HG02588 (cell line): Measurements from ENCODE around the gene SLC39A11.
"Not testable (repeated sequence)": the region's sequence is repeated elsewhere in the genome, so short reads cannot be mapped to it uniquely, and the experiment has no call there.

Experiments
- ATAC-seq: cut with Tn5 transposase; IDR thresholded peaks from one replicate; pipeline ENCODE4 v1.9.1; 2021; ENCODE audit warnings: mild to moderate bottlenecking, moderate library complexity; ENCODE audit not compliant: unreplicated experiment

Gene SLC39A11

DNA sequence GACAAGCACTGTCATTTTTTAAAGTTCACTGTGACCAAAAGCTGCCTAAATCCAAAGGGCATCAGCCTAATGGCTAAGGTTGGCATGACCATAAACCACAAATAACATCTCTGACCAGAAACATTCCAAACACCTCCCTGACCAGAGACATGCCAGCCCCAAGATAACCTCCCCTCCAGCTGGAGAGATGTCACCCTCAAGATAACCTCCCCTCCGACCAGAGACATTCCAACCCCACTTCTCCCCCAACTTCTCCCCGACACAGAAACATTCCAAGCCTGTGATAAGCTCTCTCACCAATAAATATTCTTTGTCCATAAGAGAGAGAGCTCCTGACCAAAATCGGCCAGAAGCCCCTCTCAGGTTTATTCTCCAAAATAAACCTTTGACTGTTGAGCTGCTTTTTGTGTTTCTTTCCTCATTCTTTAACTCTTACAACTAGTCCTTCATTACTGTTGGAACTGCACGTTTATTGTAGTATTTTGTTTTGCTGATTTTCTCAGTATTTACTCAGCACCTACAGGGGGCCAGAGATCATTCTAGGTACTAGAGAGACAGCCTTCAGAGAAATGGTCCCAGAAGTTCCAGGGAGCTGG, 325.6 kb downstream of the SLC39A11 start:
- ATAC-seq: no peak

DNA sequence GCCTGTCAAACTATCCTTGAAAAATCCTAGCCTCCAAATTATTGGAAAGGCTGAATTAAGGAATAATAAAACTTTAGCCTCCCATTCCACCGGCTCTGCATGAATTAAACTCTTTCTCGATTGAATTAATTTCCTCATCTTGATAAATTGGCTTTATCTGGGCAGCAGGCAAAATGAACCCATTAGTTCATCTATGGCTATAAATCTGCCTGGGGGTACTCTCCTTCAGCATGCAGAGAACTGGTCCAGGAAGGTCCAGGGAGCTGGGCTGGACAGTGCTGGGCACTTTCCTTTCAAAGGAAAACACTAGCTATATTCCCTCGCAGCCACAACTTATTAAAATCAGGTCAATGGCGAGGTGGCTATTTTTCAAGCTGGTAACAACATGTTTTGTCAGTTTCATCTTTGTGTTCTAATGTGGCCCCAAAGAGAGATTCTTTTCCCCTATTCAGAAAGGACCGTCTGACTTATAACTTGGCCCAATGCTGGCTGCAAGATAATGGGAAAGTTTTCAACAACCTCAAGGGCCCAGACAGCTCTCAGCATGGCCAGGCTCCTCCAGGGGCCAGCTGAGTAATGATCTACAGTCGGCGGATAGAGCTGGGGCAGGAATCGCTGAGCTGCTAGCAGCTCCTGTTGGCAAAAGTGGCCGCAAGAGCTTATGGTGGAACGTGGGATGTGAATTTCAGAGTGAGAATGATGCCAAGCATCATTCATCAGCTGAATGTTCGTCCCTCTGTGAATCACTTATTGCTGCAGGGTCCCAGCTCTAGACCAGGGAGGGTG, 326.9 kb downstream of the SLC39A11 start:
- no peak for ATAC-seq

DNA sequence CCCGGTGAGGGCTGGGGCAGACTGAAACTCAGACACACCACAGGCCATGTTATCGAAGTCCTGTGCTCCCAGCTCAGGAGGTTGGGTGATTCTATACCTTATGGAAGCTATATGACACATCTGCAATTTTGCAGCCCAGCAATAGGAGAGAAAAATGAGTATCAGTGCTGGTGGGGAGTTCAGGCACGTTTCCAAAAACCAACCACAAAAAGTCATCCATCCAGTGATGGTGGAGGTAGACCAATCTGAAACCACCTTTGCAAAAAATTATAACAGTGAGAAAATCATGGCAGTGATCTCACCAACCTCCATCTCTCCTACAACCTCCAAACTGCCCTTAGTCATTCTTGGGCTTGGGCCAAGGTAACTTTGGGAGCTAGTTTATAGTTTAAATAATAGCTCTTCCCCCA, 327.9 kb downstream of the SLC39A11 start:
- no peak for ATAC-seq

DNA sequence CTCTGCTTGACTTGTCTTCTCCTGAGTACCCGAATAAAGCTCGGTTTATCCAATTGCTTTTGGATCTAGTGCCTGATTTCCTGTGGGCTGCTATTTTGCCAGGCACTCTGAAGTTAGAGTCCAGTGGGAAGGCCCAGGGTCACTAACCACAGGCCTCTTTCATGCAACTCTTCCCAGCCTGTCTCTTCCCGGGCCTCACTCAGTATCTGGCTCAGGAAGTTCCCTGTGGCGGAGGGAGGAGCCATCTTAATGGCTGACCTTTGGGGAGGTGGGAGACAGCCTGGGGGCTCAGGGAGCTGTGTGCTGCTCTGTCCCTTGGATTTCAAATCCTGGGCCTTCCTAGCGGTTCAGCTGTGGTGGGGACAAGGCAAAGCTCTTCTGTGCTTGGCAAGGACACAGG, 328.5 kb downstream of the SLC39A11 start:
- ATAC-seq: no peak

DNA sequence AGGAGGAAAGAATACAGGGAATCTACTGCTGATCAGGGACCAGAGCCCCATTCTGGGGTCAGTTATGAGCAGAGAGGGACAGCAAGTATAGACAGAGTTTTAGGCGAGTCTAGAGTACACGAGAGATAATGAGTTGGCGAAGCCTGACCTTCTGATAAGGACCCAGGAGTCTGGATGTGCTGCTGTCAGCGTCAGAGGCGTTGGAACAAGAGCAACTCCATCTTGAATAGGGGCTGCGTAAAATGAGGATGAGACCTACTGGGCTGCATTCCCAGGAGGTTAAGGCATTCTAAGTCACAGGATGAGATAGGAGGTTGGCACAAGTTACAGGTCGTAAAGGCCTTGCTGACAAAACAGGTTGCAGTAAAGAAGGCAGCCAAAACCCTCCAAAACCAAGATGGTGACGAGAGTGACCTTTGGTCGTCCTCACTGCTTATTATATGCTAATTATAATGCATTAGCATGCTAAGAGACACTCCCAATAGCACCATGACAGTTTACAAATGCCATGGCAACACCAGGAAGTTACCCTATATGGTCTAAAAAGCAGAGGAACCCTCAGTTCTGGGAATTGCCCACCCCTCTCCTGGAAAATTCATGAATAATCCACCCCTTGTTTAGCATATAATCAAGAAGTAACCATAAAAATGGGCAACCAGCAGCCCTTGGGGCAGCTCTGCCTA, 330.5 kb downstream of the SLC39A11 start:
- not testable (repeated sequence) for ATAC-seq

DNA sequence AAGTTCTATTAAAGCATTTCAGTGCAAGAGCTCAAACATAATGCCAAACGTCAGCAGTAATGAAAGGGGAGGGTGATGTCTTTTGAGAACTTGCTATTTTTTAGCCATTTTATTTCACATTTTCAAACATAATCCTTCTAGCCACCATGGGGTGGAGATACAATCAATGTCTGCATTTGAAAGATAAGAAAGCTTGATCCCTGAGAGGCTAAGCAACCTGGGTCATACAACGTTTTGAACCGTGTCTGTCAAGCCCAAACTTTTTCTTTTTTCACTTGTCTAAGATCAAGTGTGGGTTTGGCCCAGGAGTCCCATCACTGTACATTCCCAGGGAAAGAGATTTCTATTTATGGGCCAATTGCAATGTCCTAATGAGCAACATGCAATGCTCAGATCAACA, 331.1 kb downstream of the SLC39A11 start:
- no peak for ATAC-seq

DNA sequence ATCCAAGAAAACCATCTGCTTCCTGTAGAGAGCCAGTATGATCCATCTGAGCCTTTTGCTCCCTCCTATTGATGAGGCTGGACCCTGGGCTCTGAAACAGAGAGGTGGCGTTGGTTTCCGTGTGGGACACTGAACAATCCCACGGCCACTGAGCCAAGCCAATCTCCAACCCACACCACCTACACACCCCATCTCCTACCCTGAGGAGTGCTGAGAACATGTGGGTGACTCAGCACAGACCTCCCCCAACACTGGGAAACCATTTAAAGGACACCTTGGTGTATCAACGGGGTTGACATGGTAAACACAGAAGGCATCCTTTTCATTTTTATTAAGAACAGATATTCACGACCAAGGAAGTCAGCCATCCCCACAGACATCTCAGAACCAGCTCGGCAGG, 332.1 kb downstream of the SLC39A11 start:
- ATAC-seq: no peak

DNA sequence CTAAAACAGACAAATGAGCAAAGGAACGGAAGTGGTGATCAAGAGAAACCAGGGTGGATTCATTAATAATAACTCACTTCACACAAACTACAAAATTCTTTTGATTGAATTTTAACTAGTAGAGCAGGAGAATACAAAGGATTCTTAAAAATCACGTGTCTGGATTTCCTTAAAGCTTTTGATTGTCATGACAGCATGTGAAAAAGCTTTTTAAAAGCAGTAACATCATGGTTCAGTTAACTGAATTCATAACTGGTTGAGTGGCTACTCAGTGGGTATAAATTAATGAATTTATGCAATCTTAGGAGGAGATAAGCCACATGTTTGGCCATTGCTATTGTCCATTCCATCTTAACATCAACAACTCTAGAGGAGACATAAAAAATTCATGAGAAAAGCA, 333.2 kb downstream of the SLC39A11 start:
- no peak for ATAC-seq

DNA sequence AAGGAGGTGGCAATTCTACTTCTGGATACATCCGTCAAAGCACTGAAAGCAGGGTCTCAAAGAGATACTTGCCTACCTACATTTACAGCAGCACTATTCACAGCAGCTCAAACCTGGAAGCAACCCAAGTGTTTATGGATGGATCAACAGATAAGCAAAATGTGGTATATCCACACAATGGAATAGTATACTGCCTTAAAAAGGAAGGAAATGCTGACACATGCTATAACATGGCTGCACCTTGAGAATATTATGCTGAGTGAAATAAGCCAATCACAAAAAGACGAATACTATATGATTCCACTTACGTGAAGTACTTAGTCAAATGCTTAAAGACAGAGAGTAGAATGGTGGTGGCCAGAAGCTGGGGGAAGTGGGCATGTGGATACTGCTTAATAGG, 336.2 kb downstream of the SLC39A11 start:
- no peak for ATAC-seq

DNA sequence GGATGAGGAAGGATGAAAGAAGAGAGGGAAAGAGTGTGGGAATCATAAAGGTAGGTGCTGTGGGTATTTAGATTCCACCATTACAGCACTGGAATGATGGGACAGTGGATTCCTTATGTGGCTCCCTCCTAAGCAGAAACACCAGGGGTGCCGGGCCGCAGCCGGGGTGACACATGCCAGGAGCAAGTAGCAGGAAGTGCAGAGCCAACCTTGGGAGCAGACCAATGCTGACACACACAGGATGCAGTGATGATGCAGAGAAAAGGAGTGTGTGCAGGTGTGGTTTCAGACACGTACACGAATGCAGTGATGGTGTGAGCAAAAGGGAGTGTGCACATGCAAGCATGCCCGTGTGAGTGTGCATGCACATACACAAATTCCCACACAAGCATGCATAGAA, 338.0 kb downstream of the SLC39A11 start:
- no peak for ATAC-seq

DNA sequence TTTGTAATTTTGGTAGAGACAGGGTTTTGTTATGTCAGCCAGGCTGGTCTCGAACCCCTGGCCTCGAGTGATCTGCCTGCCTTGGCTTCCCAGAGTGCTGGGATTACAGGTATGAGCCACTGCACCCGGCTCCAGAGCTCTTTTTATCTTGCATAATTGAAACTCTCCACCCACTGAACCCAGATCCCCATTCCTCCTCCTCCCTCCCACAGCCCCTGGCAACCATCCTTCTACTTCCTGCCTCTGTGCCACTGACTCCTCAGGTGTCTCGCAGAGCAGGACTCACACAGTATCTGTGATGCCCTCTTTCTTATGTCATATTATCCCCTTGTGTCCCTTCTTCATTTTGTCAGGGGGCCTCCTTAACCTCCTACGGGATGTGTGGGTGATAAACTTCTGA, 340.7 kb downstream of the SLC39A11 start:
- ATAC-seq: no peak

DNA sequence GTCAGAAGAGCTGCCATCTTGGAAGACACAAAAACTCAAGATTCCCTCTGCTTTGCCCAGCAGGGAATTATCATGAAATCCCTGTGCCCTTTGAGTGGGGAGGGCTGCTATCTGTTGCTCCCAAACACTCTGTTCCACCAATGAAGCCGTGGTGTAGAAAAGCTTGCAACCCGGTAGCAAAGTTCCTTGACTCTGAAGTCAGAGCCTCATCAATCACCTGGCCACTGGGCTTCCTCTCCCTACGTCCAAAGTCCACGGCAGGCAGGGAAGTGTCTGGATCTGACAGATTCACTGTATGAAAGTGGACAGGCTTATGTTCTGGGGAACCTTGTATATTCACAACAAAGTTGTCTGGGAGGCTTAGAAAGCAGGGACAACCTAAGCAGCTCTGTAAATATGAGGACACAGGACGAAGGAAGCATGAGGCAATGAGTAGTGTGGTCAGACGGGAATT, 343.3 kb downstream of the SLC39A11 start:
- no peak for ATAC-seq

DNA sequence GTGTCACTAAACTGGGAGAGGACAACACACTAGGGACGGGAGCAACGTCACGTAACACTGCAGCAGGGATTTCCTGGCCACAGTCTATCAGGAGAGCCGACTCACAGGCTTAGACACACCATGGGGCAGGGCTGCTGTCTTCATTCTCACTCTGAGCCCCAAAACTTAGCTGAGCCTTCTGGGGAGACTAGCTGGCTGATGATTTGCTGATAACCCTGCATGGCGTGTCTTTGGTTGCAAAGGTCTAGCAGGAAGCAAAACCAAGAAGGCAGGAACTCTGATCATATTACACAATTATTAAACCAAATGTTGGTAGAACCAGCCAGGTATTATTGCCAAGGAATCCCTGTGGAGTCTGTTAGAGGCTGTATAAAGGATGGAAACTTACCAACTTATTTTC, 345.0 kb downstream of the SLC39A11 start:
- ATAC-seq: no peak

DNA sequence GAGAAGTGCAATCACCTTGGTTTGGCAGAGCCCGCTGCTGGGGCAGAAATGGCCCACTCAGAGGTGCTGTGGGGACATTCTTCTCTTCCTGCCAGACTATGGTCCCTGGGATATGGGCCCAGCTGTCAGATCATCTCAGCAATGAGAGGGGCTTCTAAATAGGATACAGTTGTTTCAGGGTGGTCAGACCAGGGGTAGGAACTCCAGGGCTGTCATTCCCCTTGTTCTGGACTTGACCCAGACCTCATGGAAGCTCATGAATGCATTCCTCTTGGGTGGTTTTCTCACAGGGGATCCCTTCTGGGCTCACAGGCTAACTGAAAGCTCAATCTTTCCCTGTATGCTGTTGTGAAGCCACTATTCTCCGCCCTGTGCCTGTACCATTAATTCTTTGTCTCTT, 347.2 kb downstream of the SLC39A11 start:
- ATAC-seq: no peak

DNA sequence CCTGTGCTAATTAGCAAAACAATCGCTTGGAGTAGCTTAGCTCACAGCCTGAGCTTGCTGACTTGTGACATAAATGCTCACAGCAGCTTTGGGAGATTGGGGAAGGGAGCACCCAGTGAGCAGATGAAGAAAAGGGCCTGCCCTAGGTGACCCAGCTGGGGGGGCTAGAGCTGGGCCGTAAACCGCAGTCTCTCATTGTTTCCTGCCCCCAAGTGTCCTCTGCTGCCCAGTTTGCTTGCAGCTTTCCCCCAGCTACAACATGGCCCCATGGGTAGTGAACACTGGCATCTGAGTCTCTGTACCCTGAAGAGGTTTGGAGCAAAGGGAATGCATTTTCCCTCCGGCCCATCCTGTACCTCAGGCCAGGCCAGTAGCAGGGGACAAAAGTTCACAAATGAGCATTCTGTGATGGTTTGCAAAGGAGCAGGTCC, 349.4 kb downstream of the SLC39A11 start:
- ATAC-seq: no peak

DNA sequence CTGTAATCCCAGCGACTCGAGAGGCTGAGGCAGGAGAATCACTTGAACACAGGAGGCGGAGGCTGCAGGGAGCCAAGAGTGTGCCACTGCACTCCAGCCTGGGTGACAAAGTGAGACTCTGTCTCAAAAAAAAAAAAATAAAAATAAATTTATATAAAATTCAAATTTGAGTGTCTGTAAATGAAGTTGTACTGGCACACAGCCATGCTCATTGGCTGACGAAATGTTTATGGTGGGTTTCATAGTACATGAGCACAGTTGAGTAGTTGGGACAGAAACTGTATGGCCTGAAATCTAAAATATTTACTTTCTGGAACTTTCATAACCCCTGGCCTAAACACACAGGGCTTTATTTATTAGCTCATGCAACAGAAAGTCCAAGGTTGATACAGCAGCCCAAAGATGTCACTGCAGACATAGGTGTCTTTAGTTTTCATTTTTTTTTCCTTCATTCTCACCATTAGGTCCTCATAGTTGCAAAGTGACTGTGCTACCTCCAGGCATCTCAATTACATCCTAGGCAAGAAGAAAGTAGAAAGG, 355.3 kb downstream of the SLC39A11 start:
- no peak for ATAC-seq

DNA sequence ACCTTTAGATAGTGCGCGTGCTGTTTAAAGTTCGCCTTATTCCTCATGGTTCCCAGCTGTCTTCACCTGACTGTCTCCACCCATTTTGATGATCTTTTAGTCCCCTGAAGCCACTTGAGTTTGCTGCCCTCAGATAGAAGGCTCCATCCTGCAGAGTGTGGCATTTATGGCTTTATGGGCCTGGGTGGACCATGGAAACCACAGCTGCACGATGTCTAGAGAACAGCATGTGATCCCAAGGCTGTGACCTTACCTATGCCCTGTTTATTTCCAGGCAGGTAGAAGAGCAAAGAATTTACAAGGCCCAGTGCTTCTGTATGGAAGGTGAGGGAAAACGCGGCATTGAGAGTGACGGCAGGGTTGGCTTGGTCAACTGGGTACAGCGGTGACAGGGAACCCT, 356.9 kb downstream of the SLC39A11 start:
- no peak for ATAC-seq

DNA sequence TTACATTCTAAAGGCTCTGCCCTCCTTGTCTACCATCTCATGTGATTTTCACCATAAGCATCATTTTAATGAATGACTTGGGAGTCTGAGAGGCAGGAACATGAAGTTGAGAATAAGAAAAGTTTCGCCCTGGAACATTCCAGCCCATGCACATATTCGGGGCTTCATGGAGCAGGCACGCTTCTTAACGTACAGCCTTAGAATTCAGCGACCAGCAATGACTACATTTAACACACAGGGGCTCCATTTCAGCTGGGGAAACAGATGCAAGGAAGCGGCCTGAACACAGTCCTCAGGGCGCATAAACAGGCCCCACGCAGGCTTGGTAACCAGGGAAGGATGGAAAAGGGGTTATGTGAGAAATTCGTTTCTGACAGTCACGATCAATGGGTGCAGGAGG, 357.4 kb downstream of the SLC39A11 start:
- ATAC-seq: no peak

DNA sequence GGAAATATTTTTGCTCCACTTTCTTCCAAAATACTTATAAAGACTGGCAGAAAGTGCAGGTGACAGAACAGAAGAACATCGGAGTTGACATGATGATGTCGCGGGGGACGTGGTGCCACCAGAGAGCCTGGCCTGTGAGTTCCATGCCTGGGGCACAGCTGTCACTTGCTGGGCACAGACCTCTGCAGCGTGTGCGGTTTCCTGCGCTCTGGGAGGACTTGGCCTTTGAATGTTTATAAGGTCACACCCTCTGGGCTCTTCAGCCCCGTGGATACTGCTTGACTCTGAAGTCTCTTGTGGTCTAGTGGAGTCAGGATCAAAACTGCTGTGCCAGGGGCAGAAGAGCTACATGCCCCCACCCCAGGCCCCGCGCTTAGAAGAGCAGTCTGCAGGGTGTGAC, 357.9 kb downstream of the SLC39A11 start:
- no peak for ATAC-seq

DNA sequence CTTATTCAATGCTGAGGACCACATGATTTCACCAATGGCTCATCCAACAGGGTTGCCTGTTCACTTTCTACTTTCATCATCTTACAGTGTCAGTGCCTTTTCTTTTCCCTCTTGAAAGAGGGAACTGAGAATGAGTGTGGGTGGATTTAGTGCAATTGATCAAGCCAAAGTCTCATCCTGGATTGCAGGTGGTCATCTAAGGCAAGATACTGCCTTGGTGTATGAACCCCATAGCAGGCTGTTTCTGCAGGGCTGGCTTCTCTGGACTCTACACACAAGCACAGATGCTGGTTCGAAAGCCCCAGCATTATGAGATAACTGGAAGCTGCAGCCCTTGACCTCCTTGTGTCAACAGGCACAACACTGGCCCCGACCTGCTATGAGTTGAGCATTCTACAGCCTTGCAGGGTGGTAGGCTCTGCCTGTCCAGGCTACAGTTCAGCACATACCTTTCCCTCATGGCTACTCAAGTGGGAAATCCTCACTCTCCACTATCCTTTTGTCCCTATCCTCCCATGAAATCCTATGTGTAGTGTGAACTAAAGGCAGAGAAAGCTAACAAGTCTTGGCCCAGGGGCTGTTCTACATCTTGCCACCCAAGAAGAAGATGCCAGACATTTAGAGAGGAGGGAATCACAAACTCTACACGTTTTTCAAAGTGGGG, 358.7 kb downstream of the SLC39A11 start:
- ATAC-seq: no peak

DNA sequence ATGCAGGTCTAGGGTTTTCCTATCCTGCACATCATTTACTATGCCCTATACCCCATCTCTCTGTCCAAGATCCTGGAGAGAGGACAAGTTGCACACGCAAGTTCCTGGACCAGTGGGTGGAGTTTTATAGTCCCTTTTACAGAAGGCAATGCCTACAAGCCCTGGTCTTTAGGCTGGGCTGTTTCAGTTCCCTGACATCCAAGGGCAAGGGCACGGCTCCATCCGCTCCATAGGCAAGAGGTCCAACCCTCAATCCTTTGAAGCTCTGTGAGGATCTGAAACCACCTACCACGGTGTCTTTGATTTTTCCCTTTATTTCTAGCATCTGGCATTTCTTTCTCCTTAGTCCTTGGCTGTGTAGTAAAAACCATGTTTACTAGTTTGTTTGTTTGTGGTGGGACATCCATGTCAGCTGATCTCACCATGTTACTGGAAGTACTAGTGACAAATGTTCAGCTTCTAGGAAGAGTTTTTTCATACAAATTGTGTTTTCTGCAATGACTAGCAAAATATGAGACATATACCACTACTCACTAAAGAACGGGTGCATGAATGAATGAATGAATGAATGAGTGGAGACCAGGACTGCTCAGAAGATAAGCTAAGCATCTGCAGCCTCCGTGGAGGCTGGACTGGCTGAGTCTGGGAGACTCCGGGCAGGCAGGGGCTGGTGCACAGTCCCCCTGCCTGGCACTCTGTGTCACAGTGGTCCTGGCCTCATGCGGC, 359.4 kb downstream of the SLC39A11 start:
- no peak for ATAC-seq
